Hindlimb muscle (tissue), 1 donor: Measurements from ENCODE around the gene MPO. TPM values are rescaled to one million over a fixed set of nuclear protein-coding genes. Genes with fewer than 3 reads are reported as not detected.

Experiments
- DNase-seq: peaks from one replicate; pipeline ENCODE4 v3.0.0-alpha.2; 2013
- polyA plus RNA-seq: library from polyadenylated mRNA; unstranded; fragments of 120-200 nt; gene quantifications from one replicate; pipeline ENCODE4 v1.2.1, GENCODE V29; 2013; ENCODE audit not compliant: insufficient read length

MPO gene
- polyA plus RNA-seq, 1 donor: 11.4 TPM

GRCh38 chr17:58306131-58306951 is 25.6 kb upstream of the MPO start:
- DNase-seq: no peak

- DNase-seq: no peak
Measured at GRCh38 chr17:58305626-58306025, 24.9 kb upstream of the MPO start.

GRCh38 chr17:58304750-58305486 is 24.2 kb upstream of the MPO start:
- no peak for DNase-seq

- no peak for DNase-seq
Measured at GRCh38 chr17:58303971-58304749, 23.4 kb upstream of the MPO start.

GRCh38 chr17:58302919-58303585 is 22.3 kb upstream of the MPO start:
- DNase-seq: no peak

- DNase-seq: no peak
Measured at GRCh38 chr17:58302171-58302918, 21.6 kb upstream of the MPO start.

GRCh38 chr17:58301504-58302150 is 20.9 kb upstream of the MPO start:
- no peak for DNase-seq

GRCh38 chr17:58300336-58300735 is 19.6 kb upstream of the MPO start:
- DNase-seq: no peak

GRCh38 chr17:58294034-58294433 is 13.3 kb upstream of the MPO start:
- DNase-seq: no peak

GRCh38 chr17:58291246-58291645 is 10.5 kb upstream of the MPO start:
- DNase-seq: no peak

GRCh38 chr17:58289869-58290268 is 9.1 kb upstream of the MPO start:
- DNase-seq: no peak

- no peak for DNase-seq
Measured at GRCh38 chr17:58285422-58285810, 4.7 kb upstream of the MPO start.

GRCh38 chr17:58284613-58285421 is 4.1 kb upstream of the MPO start:
- no peak for DNase-seq

GRCh38 chr17:58283674-58284612 is 3.2 kb upstream of the MPO start:
- no peak for DNase-seq

- DNase-seq: no peak
Measured at GRCh38 chr17:58282442-58282841, 1.7 kb upstream of the MPO start.

GRCh38 chr17:58281511-58282011 is 826 bp upstream of the MPO start:
- DNase-seq: no peak

- no peak for DNase-seq
Measured at GRCh38 chr17:58279736-58280479, 827 bp downstream of the MPO start.

GRCh38 chr17:58279016-58279711 is 1.6 kb downstream of the MPO start:
- peak; percentile 80 for DNase-seq
